ENCODE data around the gene SLC7A1. TPM values are rescaled to one million over a fixed set of nuclear protein-coding genes. Genes with fewer than 3 reads are reported as not detected.

SLC7A1 gene
- total and polyA plus RNA-seq, 4 donors: 0.90 to 22.6 (median 1.4) TPM

- no peaks in the 10 kb centered on the region for H3K36me3 ChIP-seq (ENCODE audit: control insufficient read depth in 4 of 4, insufficient read depth in 3 of 4, low read depth in 1 of 4, low read length in 3 of 4)
- WGBS: 91% methylated on average over 9 of the region's 9 CpGs
- no peak overlapping the region for H3K9ac ChIP-seq (ENCODE audit: low read depth in 1 of 2, low read length in 2 of 2)
- H3K4me1 ChIP-seq (ENCODE audit: control insufficient read depth in 4 of 4, insufficient read depth in 4 of 4, low read length in 3 of 4): peaks cover 0 to 2% (median 0%) of the 10 kb centered on the region in 4 donors
- H3K9me3 ChIP-seq (ENCODE audit: control insufficient read depth in 4 of 4, low read length in 3 of 4): no peaks in the 10 kb centered on the region
- H3K4me3 ChIP-seq (ENCODE audit: low read depth in 1 of 3, low read length in 3 of 3): no peak overlapping the region
- H3K27me3 ChIP-seq (ENCODE audit: control insufficient read depth in 4 of 4, insufficient read depth in 4 of 4, low read length in 3 of 4): no peaks in the 10 kb centered on the region
- TF ChIP-seq GABPA (IDR thresholded peaks at IDR 0.05 in 1 of 2, conservative IDR thresholded peaks at IDR 0.05 in 1 of 2): no peak
- no peak for TF ChIP-seq MAX (IDR thresholded peaks at IDR 0.05)
- TF ChIP-seq RXRA (IDR thresholded peaks at IDR 0.05): no peak
- no peak for TF ChIP-seq FOXA1 (IDR thresholded peaks at IDR 0.05)
- TF ChIP-seq EGR1 (IDR thresholded peaks at IDR 0.05; ENCODE audit: low read depth in 2 of 2): no peak
- no peak for TF ChIP-seq ATF3 (IDR thresholded peaks at IDR 0.05)
- no peak for TF ChIP-seq HNF4A (conservative IDR thresholded peaks at IDR 0.05)
- TF ChIP-seq SP1 (IDR thresholded peaks at IDR 0.05): no peak
- no peak overlapping the region for H3K27ac ChIP-seq (ENCODE audit: low read depth in 1 of 2, low read length in 2 of 2)
- no peak for DNase-seq (ENCODE audit: low spot score)
Observed at GRCh38 chr13:29568731-29569130, 26.8 kb downstream of the SLC7A1 start.

GRCh38 chr13:29567411-29567810 is 28.1 kb downstream of the SLC7A1 start:
- Histone ChIP-seq H3K9ac (ENCODE audit: low read depth in 1 of 2, low read length in 2 of 2) (no peak overlapping the region), H3K27ac (ENCODE audit: low read depth in 1 of 2, low read length in 2 of 2) (no peak overlapping the region), H3K9me3 (ENCODE audit: control insufficient read depth in 4 of 4, low read length in 3 of 4) (no peaks in the 10 kb centered on the region), H3K27me3 (ENCODE audit: control insufficient read depth in 4 of 4, insufficient read depth in 4 of 4, low read length in 3 of 4) (no peaks in the 10 kb centered on the region), H3K4me1 (ENCODE audit: control insufficient read depth in 4 of 4, insufficient read depth in 4 of 4, low read length in 3 of 4) (peaks cover 0 to 2% (median 0%) of the 10 kb centered on the region in 4 donors), H3K4me3 (ENCODE audit: low read depth in 1 of 3, low read length in 3 of 3) (no peak overlapping the region), H3K36me3 (ENCODE audit: control insufficient read depth in 4 of 4, insufficient read depth in 3 of 4, low read depth in 1 of 4, low read length in 3 of 4) (no peaks in the 10 kb centered on the region)
- TF ChIP-seq TAF1 (conservative IDR thresholded peaks at IDR 0.05) (no peak), RAD21 (IDR thresholded peaks at IDR 0.05) (no peak), MAX (IDR thresholded peaks at IDR 0.05) (no peak), SP1 (IDR thresholded peaks at IDR 0.05) (no peak), ZBTB33 (IDR thresholded peaks at IDR 0.05) (no peak), FOXA2 (IDR thresholded peaks at IDR 0.05) (no peak), HNF4G (IDR thresholded peaks at IDR 0.05) (no peak), REST (IDR thresholded peaks at IDR 0.05) (no peak), GABPA (IDR thresholded peaks at IDR 0.05 in 1 of 2, conservative IDR thresholded peaks at IDR 0.05 in 1 of 2) (no peak), RXRA (IDR thresholded peaks at IDR 0.05) (no peak), CTCF (IDR thresholded peaks at IDR 0.05; ENCODE audit: low read depth, low read length, missing input control) (no peak), JUND (IDR thresholded peaks at IDR 0.05) (no peak), NR2F2 (IDR thresholded peaks at IDR 0.05) (no peak), HNF4A (conservative IDR thresholded peaks at IDR 0.05) (no peak)
- no peak for DNase-seq (ENCODE audit: low spot score)
- 88% methylated on average over 9 of the region's 9 CpGs for WGBS
